ENCODE measurements around the gene SCUBE1.
"Not testable (repeated sequence)": the region's sequence is repeated elsewhere in the genome, so short reads cannot be mapped to it uniquely, and the experiment has no call there.

The SCUBE1 gene

GRCh38 chr22:43299736-43300135 is 43.4 kb downstream of the SCUBE1 start:
- no peak for DNase-seq

DNA sequence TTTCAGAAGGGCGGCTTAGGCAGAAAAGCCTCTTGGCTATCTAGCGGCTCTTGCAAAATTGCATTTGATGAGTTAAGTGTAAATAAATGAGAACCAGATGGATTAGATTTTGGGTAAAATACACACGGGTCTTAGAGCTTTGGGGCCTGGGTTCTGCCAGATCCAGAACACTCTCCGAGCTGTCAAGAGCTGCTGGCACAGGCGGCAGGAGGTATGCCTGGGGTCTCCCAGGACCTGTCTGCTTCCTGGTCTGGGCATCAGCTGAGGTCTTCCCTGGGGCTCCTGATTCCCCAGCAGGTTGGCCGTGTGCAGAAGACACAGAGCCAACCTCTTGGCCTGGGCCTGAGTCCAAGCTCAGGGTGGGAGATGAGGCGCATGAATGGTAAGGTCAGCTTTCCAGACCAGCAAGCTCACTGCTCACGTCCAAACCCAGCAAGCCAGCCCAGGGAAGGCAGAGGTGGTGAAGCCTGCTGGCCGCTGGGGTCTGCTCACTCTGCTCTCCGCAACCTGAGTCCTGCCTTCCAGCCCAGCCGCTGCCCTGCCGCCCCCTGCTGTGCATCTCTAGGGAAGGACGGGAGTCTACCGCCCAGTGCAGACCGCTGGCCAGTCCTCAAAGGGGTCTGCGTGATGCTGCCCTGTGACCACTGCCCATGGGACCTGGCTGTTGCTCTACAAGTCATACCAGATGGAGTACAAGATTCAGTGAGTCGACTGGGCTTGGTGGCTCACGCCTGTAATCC is 44.9 kb downstream of the SCUBE1 start:
- no peak for DNase-seq

DNA sequence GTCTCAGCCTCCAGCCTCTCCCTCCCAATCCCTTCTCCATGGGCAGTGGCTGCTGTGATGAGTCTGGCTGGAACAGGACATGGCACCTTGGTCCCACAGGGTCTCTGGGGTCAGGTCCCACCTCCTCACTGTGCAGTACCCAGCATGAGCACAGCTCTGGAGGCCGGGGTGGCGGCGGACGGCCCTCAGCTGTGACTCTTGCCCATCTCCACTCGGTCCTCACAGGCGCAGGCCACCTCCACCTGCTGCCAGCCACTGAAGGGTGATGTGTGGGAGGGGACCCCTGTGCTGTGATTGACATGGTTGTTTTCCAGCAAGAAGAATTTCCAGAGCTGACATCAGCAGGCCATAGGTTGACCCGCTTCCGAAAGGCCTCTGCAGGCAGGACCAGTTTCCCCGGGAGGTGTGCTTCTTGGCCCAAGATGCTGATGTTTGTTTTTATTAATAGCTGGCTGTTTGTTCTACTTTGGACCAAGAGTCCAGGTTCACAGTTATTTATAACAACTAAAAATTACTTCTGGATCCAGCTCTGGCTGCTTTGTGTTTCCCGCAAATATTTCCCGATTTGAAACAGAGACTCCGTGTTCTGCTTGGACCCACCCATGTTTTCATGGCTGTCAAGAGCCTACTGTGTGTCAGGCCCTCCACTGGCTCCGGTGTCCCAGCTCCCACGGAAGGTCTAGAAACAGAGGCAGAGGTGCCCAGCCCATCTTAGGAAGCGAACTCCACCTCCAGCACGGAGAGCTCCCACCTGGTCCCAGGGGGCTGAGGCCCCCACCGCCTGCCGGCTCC is 45.7 kb downstream of the SCUBE1 start:
- DNase-seq = no peak

GRCh38 chr22:43296276-43296902 is 46.8 kb downstream of the SCUBE1 start:
- no peak for DNase-seq

DNA sequence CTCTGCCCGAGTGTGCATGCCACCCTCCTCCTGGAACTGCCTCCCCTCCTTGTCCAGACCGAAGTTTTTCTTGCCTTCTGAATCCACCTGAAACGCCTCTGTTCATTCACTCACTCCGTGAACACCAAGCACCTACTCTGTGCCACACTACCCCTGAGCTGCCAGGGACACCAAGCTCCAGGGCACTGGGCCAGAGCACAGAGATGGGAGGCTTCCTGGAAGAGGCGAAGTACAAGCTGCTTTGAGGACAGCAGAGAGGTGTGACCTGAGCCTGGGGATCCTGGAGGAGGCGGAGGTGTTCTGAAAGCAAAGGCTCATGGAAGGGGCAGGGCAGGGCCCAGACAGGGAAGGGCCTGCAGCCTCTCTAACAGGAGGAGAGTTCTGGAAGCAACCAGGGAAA is 47.5 kb downstream of the SCUBE1 start:
- DNase-seq = no peak

- no peak for DNase-seq
These were observed 48.0 kb downstream of the SCUBE1 start for GRCh38 chr22:43295173-43295572.

GRCh38 chr22:43293655-43294392 is 49.3 kb downstream of the SCUBE1 start:
- peak; percentile 8 for DNase-seq

- no peak for DNase-seq
These were observed 49.9 kb downstream of the SCUBE1 start for GRCh38 chr22:43293259-43293654.

- DNase-seq = no peak
These were observed 50.5 kb downstream of the SCUBE1 start for GRCh38 chr22:43292630-43293018.

DNA sequence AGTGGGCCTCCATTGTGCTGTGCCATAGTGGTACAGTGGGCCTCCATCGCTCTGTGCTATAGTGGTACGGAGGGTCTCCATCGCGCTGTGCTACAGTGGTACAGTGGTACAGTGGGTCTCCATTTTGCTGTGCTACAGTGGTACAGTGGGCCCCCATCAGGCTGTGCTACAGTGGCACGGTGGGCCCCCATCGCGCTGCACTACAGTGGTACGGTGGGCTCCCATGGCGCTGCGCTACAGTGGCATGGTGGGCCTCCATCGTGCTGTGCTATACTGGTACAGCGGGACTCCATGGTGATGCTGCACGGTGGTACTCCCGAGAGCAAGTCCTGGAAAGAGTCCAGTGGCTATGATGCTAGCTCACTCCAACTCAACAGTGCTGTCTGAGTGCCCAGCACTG is 51.8 kb downstream of the SCUBE1 start:
- DNase-seq = no peak

DNA sequence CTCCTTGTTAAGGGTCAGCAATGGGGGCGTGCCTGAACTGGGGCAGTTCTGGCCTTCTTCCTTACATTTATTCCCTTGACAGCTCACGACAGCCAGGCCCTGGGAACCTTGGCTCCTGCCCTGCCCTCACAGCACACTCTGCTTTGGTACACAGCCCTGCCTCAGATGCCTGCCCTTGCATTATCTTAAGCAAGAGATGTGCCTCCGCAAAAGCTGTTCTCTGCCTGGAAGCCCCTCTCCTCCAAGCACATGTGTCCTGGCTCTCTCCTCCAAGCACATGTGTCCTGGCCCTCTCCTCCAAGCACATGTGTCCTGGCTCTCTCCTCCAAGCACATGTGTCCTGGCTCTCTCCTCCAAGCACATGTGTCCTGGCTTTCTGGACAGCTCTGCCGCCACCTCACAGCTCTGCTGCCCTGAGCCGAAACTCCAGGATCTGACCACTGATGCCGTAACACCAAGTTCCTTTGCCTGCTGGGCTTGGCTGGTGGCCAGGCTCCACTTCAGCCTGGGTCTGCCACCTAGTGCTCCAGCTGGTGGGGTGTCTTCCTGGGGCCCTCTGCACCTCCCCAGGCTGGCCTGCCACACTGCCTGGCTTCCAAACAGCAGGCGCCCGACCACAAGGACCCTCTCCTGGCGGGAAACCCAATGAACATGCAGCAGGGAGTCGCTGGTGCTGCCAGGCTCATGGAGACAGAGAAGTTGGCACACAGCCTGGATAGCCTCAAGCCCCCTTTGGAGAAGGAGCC is 53.0 kb downstream of the SCUBE1 start:
- no peak for DNase-seq

GRCh38 chr22:43289531-43289963 is 53.6 kb downstream of the SCUBE1 start:
- DNase-seq = no peak

DNA sequence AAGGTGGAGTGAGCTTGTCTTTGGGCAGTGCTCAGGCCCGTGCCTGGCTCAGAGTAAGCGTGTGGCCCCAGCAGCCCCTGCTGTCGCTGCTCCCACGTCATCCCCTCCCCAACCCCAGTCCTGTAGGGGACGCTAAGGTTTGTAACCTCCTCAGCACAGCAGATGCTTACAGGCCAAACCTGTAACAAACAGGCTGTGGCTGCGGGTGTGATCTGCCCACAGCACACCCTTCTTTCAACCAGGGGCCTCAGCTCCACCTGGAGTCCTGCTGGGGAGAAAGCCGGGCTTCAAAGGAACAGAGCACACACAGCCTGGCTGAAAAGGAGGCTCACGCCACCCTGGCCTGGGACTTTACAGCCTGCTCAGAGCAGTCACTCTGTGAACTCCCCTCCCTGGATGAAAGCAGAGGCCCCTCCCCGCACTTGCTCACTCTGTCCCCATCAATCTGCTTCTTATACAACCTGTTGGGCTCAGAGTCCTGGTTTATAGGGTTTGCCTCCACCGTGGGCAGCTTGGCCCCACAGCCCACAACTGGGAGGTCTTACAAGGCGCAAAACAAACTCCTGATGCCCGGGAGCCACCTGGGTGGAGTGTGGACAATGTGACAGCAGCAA is 54.3 kb downstream of the SCUBE1 start:
- DNase-seq = no peak

GRCh38 chr22:43288378-43288777 is 54.8 kb downstream of the SCUBE1 start:
- DNase-seq = no peak

DNA sequence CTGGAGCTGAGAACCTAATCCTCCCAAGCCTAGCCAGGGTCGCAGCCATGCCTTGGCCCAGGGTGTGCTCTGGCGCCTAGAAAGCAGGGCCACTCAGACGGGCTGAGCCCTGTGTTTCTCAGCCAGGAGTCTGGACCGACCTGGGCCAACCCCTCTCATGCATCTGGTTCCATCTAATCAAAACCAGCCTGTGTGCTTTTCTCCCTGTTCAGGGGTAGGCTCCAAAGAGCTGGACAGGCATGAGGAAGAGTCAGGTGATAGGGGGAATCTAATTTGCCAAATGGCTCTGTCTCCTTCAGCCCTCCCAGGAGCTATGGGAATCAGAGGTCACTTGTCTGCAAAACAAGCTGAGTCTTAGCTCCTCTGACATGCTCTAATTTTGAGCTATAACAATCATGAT is 55.7 kb downstream of the SCUBE1 start:
- no peak for DNase-seq

- DNase-seq = no peak
These were observed 61.8 kb downstream of the SCUBE1 start for GRCh38 chr22:43281394-43281793.

DNA sequence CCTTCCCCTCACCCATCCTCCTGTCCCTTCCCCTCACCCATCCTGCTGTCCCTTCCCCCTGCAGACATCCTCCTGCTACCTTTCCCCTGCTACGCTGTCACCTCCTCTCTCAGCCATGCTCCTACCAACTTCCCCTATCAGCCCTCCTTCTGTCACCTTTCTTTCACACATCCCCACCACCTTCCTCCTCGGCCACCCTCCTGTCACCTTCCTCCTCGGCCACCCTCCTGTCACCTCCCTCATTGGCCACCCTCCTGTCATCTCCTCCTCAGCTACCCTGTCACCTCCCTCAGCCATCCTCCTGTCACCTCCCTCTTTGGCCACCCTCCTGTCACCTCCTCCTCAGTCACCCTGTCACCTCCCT is 62.7 kb downstream of the SCUBE1 start:
- DNase-seq = not testable (repeated sequence)

DNA sequence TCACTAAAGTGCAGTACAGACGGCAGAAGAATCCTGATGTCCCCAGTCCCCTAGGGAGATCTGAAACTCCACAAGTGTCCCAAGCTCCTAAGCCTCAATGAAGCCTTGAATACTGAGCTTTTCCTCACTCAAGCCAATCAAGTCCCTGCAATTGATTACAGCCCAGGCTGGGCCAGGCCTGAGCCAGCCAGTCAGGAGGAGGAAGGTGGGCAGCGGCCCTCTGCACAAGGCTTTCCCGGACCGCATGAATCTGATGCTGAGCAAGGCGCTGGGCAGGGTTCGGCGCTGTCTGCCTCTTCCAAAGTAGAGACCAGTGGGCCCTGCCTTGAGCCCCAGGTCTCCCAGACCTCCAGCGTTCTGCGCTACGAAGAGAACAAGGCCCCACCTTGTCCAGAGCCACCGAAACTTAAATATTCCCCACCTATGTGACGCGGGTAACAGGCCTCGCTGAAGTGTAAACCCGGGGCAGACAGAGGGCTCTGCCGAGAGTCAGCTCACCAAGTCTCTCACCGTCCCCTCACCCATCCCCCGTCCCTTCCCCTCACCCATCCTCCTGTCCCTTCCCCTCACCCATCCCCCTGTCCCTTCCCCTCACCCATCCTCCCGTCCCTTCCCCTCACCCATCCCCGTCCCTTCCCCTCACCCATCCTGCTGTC is 63.2 kb downstream of the SCUBE1 start:
- no peak for DNase-seq

GRCh38 chr22:43277987-43278601 is 65.1 kb downstream of the SCUBE1 start:
- DNase-seq = no peak

DNA sequence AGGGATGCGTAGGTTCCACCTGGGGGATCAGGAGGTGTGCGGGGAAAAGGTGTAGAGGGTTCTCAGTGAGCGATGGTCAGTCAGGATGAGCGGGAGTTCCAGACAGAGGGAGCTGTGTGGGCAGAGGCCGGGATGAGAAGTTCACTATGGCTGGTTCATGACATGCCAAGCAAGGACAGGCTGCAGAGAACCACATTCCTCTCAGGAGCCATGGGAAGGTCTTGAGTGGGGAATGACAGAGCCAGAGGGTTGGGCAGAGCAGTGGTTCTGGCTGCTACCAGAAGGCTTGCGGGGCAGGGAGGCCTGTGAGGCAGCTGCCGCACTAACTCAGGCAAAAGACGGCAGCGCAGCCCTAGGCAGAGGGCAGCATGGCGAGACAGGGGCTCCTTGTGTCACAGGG is 66.1 kb downstream of the SCUBE1 start:
- no peak for DNase-seq

GRCh38 chr22:43276321-43276720 is 66.9 kb downstream of the SCUBE1 start:
- DNase-seq = no peak
